ENCODE measurements around the gene ZNF580. TPM values are rescaled to one million over a fixed set of nuclear protein-coding genes. Genes with fewer than 3 reads are reported as not detected.
A peak's percentile ranks its signal among the peaks of the same experiment; 100 is the strongest.

The ZNF580 gene
- total and polyA plus RNA-seq, 10 of the 15 experiments (the other 5 are each of a cell fraction or from before 2014, with no cell fraction given): 2.3 to 31.8 (median 10.0) TPM

DNA sequence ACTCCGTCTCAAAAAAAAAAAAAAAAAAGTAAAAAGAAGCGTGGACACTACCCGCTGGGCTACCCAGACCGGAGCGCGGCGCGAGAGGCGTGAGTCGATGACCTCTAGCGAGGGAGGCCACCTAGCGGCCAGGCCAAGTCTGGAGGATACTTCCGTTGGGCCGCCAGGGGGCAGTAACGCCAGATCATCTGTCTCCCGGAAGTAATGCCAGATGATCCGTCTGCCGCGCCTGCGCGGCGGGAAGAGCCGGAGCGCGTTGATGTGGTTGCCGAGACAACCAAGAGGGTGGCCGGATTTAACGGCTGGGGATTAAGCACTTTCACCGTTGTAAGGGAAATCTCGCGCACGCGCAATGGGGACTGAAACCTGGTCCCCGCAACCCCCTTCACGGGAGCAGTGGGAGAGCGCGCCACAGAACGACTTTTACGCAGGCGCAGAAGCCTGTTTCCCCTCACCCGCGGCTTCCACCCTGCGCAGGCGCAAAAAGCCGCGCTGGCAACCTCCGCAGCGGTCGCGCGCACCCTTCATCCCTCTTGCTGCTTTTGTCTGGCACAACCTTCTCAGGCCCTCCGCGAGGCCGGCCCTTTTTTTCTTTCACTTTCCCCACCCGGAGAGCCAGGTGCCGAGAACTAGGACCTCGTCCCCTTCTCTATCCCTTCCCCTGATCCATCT, 13.0 kb downstream of the ZNF580 start:
- TSS peak; percentile 86 for BruUV-seq (replicated peaks)
- peak overlapping the region; percentile 75 for H3K4me3 ChIP-seq
- ChIA-PET CTCF (interaction anchor here (0.6 to 3.6 kb wide), 29 partner anchors 9 to 1275 kb away, joined by 3 to 85 read pairs (median 4); partner anchors contain the start of genes FIZ1, PPP1R12C, ZNF524 and ZNF581), SMC1A (ENCODE audit: uncharacterized antibody, unreplicated experiment) (interaction anchor here (0.7 to 2.6 kb wide), 7 partner anchors 11 to 156 kb away, joined by 3 to 28 read pairs (median 4); partner anchors contain the start of gene ZNF784), POLR2A (interaction anchor here (0.7 to 1.6 kb wide), 15 partner anchors 9 to 661 kb away, joined by 3 to 12 read pairs (median 6); partner anchors contain the start of genes FIZ1, ZNF524, ZNF581 and ZNF784), RAD21 (ENCODE audit: unreplicated experiment) (interaction anchor here (0.7 to 1.6 kb wide), 10 partner anchors 11 to 1463 kb away, joined by 3 to 34 read pairs (median 4); partner anchors contain the start of genes TSEN34 and ZNF581)
- no peaks in the 10 kb centered on the region for H3K27me3 ChIP-seq (replicated peaks in 1 of 2; ENCODE audit: control insufficient read depth in 2 of 2, insufficient read depth in 2 of 2, low read length in 1 of 2)
- peak overlapping the region; percentile 99 for H3K9ac ChIP-seq (ENCODE audit: control insufficient read depth, insufficient read depth, low read length)
- H3K79me2 ChIP-seq (ENCODE audit: control insufficient read depth, insufficient read depth, low read length): peaks cover 47% of the 10 kb centered on the region
- peak overlapping the region; percentile 96 for H2AFZ ChIP-seq (ENCODE audit: control insufficient read depth, low read depth, low read length)
- peak overlapping the region; percentile 100 for H3K27ac ChIP-seq (ENCODE audit: control insufficient read depth, insufficient read depth)
- under 1% methylated on average over 56 of the region's 57 CpGs for WGBS (ENCODE audit: insufficient coverage, insufficient replicate concordance, low lambda C conversion rate, missing lambda C conversion rate)
- DNase-seq (ENCODE audit: low read depth, low spot score) (peak; percentile 95), FAIRE-seq (no peak), ATAC-seq (peak; percentile 52)
- peaks cover 9% of the 10 kb centered on the region for H4K20me1 ChIP-seq (ENCODE audit: control insufficient read depth, insufficient read depth)
- peaks cover 17% of the 10 kb centered on the region for H3K4me1 ChIP-seq (ENCODE audit: control insufficient read depth, insufficient read depth, low read length)
- H3K9me3 ChIP-seq (replicated peaks; ENCODE audit: control insufficient read depth, insufficient read depth, low read length): no peaks in the 10 kb centered on the region
- peaks cover 0 to 4% of the 10 kb centered on the region in 2 experiments; a peak in 3 of 4 replicates for H3K36me3 ChIP-seq (ENCODE audit: control insufficient read depth in 2 of 2, insufficient read depth in 2 of 2, low read length in 1 of 2)
- peak overlapping the region; percentile 90; the same call in 1 of the 2 replicates for H3K4me2 ChIP-seq (ENCODE audit: control insufficient read depth, insufficient read depth)
- in situ Hi-C loops (cut with MboI): loop anchor here (5.0 to 25.0 kb wide), 3 partner anchors 659 to 1516 kb away; partner anchors contain the start of genes CNOT3, LENG9 and ZSCAN5A
- intact Hi-C loops (cut with micrococcal nuclease; ENCODE audit: unreplicated experiment): loop anchor here (2.0 kb wide), 1 partner anchor 25 kb away; no protein-coding TSS in a partner anchor
- TF ChIP-seq RFX5 (IDR thresholded peaks at IDR 0.05; ENCODE audit: low read depth, low read length) (peak; percentile 56; the same call in 1 of the 2 replicates), RAD51 (IDR thresholded peaks at IDR 0.05) (no peak), RCOR1 (conservative IDR thresholded peaks at IDR 0.05; ENCODE audit: low read depth, low read length) (no peak), EP300 (IDR thresholded peaks at IDR 0.05; ENCODE audit: borderline replicate concordance in 1 of 2, control insufficient read depth in 1 of 2, low read depth in 2 of 2, low read length in 2 of 2) (no peak), SIN3A (IDR thresholded peaks at IDR 0.05; ENCODE audit: low read depth, low read length) (peak; percentile 88), SMAD5 (IDR thresholded peaks at IDR 0.05; ENCODE audit: low read depth) (peak; percentile 78; the same call in 1 of the 2 replicates), SUZ12 (IDR thresholded peaks at IDR 0.05; ENCODE audit: unreplicated experiment) (no peak), RUNX3 (IDR thresholded peaks at IDR 0.05; ENCODE audit: low read length) (no peak; the same call in 1 of the 2 replicates), CEBPB (IDR thresholded peaks at IDR 0.05; ENCODE audit: borderline replicate concordance in 1 of 2, low read depth in 2 of 2, low read length in 2 of 2) (no peak), ZBED1 (IDR thresholded peaks at IDR 0.05; ENCODE audit: borderline replicate concordance) (no peak)
- TF ChIP-seq, protein P1, sequence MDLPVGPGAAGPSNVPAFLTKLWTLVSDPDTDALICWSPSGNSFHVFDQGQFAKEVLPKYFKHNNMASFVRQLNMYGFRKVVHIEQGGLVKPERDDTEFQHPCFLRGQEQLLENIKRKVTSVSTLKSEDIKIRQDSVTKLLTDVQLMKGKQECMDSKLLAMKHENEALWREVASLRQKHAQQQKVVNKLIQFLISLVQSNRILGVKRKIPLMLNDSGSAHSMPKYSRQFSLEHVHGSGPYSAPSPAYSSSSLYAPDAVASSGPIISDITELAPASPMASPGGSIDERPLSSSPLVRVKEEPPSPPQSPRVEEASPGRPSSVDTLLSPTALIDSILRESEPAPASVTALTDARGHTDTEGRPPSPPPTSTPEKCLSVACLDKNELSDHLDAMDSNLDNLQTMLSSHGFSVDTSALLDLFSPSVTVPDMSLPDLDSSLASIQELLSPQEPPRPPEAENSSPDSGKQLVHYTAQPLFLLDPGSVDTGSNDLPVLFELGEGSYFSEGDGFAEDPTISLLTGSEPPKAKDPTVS (IDR thresholded peaks at IDR 0.05; ENCODE audit: low read depth, low read length): 0 out of 2 replicates have a peak, but pooled peaks have one; percentile 1
- TF ChIP-seq, protein P2, sequence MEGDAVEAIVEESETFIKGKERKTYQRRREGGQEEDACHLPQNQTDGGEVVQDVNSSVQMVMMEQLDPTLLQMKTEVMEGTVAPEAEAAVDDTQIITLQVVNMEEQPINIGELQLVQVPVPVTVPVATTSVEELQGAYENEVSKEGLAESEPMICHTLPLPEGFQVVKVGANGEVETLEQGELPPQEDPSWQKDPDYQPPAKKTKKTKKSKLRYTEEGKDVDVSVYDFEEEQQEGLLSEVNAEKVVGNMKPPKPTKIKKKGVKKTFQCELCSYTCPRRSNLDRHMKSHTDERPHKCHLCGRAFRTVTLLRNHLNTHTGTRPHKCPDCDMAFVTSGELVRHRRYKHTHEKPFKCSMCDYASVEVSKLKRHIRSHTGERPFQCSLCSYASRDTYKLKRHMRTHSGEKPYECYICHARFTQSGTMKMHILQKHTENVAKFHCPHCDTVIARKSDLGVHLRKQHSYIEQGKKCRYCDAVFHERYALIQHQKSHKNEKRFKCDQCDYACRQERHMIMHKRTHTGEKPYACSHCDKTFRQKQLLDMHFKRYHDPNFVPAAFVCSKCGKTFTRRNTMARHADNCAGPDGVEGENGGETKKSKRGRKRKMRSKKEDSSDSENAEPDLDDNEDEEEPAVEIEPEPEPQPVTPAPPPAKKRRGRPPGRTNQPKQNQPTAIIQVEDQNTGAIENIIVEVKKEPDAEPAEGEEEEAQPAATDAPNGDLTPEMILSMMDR (IDR thresholded peaks at IDR 0.05 in 2 of 3, conservative IDR thresholded peaks at IDR 0.05 in 1 of 3; ENCODE audit: control insufficient read depth in 2 of 3, extremely low read depth in 1 of 3, insufficient read depth in 1 of 3, low read depth in 3 of 3, low read length in 3 of 3): peak; percentile 100; a peak in 5 of 6 replicates
- TF ChIP-seq, protein P3, sequence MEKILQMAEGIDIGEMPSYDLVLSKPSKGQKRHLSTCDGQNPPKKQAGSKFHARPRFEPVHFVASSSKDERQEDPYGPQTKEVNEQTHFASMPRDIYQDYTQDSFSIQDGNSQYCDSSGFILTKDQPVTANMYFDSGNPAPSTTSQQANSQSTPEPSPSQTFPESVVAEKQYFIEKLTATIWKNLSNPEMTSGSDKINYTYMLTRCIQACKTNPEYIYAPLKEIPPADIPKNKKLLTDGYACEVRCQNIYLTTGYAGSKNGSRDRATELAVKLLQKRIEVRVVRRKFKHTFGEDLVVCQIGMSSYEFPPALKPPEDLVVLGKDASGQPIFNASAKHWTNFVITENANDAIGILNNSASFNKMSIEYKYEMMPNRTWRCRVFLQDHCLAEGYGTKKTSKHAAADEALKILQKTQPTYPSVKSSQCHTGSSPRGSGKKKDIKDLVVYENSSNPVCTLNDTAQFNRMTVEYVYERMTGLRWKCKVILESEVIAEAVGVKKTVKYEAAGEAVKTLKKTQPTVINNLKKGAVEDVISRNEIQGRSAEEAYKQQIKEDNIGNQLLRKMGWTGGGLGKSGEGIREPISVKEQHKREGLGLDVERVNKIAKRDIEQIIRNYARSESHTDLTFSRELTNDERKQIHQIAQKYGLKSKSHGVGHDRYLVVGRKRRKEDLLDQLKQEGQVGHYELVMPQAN (conservative IDR thresholded peaks at IDR 0.05): peak; percentile 62
- TF ChIP-seq, protein P4, sequence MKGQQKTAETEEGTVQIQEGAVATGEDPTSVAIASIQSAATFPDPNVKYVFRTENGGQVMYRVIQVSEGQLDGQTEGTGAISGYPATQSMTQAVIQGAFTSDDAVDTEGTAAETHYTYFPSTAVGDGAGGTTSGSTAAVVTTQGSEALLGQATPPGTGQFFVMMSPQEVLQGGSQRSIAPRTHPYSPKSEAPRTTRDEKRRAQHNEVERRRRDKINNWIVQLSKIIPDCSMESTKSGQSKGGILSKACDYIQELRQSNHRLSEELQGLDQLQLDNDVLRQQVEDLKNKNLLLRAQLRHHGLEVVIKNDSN (IDR thresholded peaks at IDR 0.05; ENCODE audit: borderline replicate concordance, extremely low read length, insufficient read depth, low read depth, low read length): no peak
